Spleen (tissue), 7 donors: Measurements from ENCODE around the gene MRPL44.

ENCODE experiments used
- POLR2AphosphoS5 ChIP-seq, 3 donors: sonication (generic); formaldehyde crosslinking; IDR thresholded peaks; one replicate each; pipeline ENCODE4 v1.5.1; 2017; ENCODE audit warnings: antibody characterized with exemption in 3 of 3
- TF ChIP-seq, protein P1 (sequence below), 11 experiments: fragments of 200-600 bp in 7 of 11; fragments of 450-650 bp in 4 of 11; sonication (generic) in 4 of 11; IDR thresholded peaks in 8 of 11; conservative IDR thresholded peaks in 3 of 11; 1 replicate in 7 of 11; 2 replicates in 4 of 11; pipeline versions ENCODE4 v1.4.0 to v1.8.0; 2016 to 2021; ENCODE audit warnings: antibody characterized with exemption in 11 of 11, inconsistent platforms in 4 of 11, mild to moderate bottlenecking in 1 of 11
- donor health status: DM: no; HTN: no; CAD: no; lungs with moderate emphysema.
- donor health status: DM: no; HTN: no; CAD: no.
- donor health status: DM: no; HTN: no; CAD: no.

DNA sequence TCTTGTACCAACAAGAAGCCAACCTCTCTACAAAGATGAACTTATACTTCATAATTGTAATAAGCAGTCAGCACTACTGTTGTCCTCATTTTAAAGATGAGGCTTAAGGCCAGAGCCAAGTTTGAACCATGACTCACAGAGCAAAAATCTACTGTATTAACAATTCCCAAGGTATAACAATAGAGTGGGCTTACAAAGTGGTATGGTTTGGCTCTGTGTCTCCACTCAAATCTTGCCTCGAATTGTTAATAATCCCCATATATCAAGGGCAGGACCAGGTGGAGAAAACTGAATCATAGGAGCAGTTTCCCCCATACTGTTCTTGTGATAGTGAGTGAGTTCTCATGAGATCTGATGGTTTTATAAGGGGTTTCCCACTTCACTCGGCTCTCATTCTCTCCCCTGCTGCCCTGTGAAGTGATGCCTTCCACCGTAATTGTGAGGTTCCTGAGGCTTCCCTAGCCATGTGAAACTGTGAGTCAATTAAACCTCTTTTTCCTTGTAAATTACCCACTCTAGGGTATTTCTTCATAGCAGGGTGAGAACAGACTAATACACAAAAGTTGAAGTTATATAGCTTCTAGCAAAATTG, 19.5 kb downstream of the MRPL44 start:
- TF ChIP-seq, protein P1, sequence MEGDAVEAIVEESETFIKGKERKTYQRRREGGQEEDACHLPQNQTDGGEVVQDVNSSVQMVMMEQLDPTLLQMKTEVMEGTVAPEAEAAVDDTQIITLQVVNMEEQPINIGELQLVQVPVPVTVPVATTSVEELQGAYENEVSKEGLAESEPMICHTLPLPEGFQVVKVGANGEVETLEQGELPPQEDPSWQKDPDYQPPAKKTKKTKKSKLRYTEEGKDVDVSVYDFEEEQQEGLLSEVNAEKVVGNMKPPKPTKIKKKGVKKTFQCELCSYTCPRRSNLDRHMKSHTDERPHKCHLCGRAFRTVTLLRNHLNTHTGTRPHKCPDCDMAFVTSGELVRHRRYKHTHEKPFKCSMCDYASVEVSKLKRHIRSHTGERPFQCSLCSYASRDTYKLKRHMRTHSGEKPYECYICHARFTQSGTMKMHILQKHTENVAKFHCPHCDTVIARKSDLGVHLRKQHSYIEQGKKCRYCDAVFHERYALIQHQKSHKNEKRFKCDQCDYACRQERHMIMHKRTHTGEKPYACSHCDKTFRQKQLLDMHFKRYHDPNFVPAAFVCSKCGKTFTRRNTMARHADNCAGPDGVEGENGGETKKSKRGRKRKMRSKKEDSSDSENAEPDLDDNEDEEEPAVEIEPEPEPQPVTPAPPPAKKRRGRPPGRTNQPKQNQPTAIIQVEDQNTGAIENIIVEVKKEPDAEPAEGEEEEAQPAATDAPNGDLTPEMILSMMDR (IDR thresholded peaks at IDR 0.05 in 8 of 11, conservative IDR thresholded peaks at IDR 0.05 in 3 of 11) = no peak
- no peak for TF ChIP-seq POLR2AphosphoS5 (IDR thresholded peaks at IDR 0.05)
